ENCODE results near the gene LRCOL1.

DNA sequence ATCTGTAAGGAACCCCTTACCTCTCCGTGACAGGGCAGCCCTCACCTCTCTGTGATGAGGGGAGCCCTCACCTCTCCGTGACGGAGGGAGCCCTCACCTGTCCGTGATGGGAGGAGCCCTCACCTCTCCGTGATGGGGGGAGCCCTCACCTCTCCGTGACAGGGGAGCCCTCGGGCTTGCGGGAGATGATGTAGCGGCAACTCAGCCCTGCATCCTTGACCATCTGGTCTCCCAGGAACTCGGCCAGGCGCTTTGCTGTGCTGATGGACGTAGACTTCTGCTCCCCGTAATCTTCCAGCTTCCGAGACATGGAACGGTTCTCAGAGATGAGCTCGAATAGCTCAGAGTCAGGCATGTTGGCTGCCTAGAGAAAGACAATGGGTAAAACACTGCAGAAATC, 48.8 kb upstream of the LRCOL1 start:
- TF ChIP-seq, protein P1, sequence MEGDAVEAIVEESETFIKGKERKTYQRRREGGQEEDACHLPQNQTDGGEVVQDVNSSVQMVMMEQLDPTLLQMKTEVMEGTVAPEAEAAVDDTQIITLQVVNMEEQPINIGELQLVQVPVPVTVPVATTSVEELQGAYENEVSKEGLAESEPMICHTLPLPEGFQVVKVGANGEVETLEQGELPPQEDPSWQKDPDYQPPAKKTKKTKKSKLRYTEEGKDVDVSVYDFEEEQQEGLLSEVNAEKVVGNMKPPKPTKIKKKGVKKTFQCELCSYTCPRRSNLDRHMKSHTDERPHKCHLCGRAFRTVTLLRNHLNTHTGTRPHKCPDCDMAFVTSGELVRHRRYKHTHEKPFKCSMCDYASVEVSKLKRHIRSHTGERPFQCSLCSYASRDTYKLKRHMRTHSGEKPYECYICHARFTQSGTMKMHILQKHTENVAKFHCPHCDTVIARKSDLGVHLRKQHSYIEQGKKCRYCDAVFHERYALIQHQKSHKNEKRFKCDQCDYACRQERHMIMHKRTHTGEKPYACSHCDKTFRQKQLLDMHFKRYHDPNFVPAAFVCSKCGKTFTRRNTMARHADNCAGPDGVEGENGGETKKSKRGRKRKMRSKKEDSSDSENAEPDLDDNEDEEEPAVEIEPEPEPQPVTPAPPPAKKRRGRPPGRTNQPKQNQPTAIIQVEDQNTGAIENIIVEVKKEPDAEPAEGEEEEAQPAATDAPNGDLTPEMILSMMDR (IDR thresholded peaks at IDR 0.05 in 8 of 11, conservative IDR thresholded peaks at IDR 0.05 in 3 of 11), result no peak
- TF ChIP-seq POLR2A (IDR thresholded peaks at IDR 0.05), result no peak

All from spleen (tissue), 7 donors.